Spleen (tissue), 11 donors: ENCODE results near the gene SCUBE1. TPM values are rescaled to one million over a fixed set of nuclear protein-coding genes. Genes with fewer than 3 reads are reported as not detected.

ENCODE experiments used
- DNase-seq: peaks from one replicate; pipeline ENCODE4 v3.0.0-alpha.2; 2020
- H3K27ac ChIP-seq, 8 donors: fragments of 200-600 bp; sonication (generic) in 7 of 8; 1 replicate in 4 of 8; 2 replicates in 4 of 8; pipeline versions ENCODE4 v1.5.0 to v1.8.0; 2016 to 2021; ENCODE audit warnings: inconsistent platforms in 4 of 8, mild to moderate bottlenecking in 4 of 8, moderate library complexity in 1 of 8
- H3K27me3 ChIP-seq, 7 donors: fragments of 200-600 bp; sonication (generic) in 6 of 7; replicated peaks in 1 of 7; 1 replicate in 4 of 7; 2 replicates in 3 of 7; pipeline versions ENCODE4 v1.5.0 to v1.8.0; 2016 to 2021; ENCODE audit warnings: inconsistent platforms in 3 of 7, mild to moderate bottlenecking in 1 of 7
- H3K36me3 ChIP-seq, 6 donors: fragments of 200-600 bp; sonication (generic) in 5 of 6; 1 replicate in 4 of 6; 2 replicates in 2 of 6; pipeline versions ENCODE4 v1.5.0 to v1.8.0; 2016 to 2021; ENCODE audit warnings: inconsistent platforms in 2 of 6
- H3K4me1 ChIP-seq, 6 donors: fragments of 200-600 bp; sonication (generic) in 5 of 6; 1 replicate in 3 of 6; 2 replicates in 3 of 6; pipeline versions ENCODE4 v1.5.0 to v1.8.0; 2016 to 2021; ENCODE audit warnings: inconsistent platforms in 3 of 6
- H3K4me3 ChIP-seq, 8 donors: fragments of 200-600 bp; sonication (generic) in 7 of 8; 1 replicate in 4 of 8; 2 replicates in 4 of 8; pipeline versions ENCODE4 v1.5.0 to v1.8.0; 2016 to 2021; ENCODE audit warnings: inconsistent platforms in 4 of 8, mild to moderate bottlenecking in 4 of 8, moderate library complexity in 2 of 8
- H3K9me3 ChIP-seq, 8 donors: fragments of 200-600 bp; sonication (generic) in 7 of 8; 1 replicate in 4 of 8; 2 replicates in 4 of 8; pipeline versions ENCODE4 v1.5.0 to v1.8.0; 2016 to 2021; ENCODE audit warnings: inconsistent platforms in 4 of 8
- CTCF ChIP-seq, 11 experiments: fragments of 200-600 bp in 7 of 11; fragments of 450-650 bp in 4 of 11; sonication (generic) in 4 of 11; IDR thresholded peaks in 8 of 11; conservative IDR thresholded peaks in 3 of 11; 1 replicate in 7 of 11; 2 replicates in 4 of 11; pipeline versions ENCODE4 v1.4.0 to v1.8.0; 2016 to 2021; ENCODE audit warnings: antibody characterized with exemption in 11 of 11, inconsistent platforms in 4 of 11, mild to moderate bottlenecking in 1 of 11
- POLR2A ChIP-seq, 3 donors: fragments of 450-650 bp; IDR thresholded peaks; one replicate each; pipeline ENCODE4 v1.5.1; 2017; ENCODE audit warnings: antibody characterized with exemption in 3 of 3, mild to moderate bottlenecking in 1 of 3
- POLR2AphosphoS5 ChIP-seq, 3 donors: sonication (generic); formaldehyde crosslinking; IDR thresholded peaks; one replicate each; pipeline ENCODE4 v1.5.1; 2017; ENCODE audit warnings: antibody characterized with exemption in 3 of 3
- WGBS, 5 donors: extraction: QIAGEN DNeasy Blood & Tissue Kit in 3 of 5; methylation state at CpG; one replicate each; pipeline versions ENCODE4 v1.1.5 to v1.1.7; 2013 to 2018; 5-methylcytosine and 5-hydroxymethylcytosine counted together
- intact Hi-C: fragments of 100-400 bp; cut with DNase I; formaldehyde crosslinking; loops from one replicate; pipeline ENCODE4 v1.15.0; 2023; ENCODE audit warnings: low total_unique reads
- polyA plus RNA-seq, 3 donors: library from polyadenylated mRNA; stranded (reverse); fragments of 200-250 nt; gene quantifications; one replicate each; pipeline ENCODE4 v1.2.1, GENCODE V29; 2013
- total RNA-seq, 7 donors: library from RNA; depleted of rRNA in 3 of 7; stranded (reverse); fragments of >200 nt in 3 of 7; fragmentation: NEBNext Ultra II Directional in 4 of 7; extraction: Animal tissue kit (Norgen Biotek cat#: 25700) in 4 of 7; gene quantifications; one replicate each; pipeline versions ENCODE4 v1.1.0 to v1.2.1, GENCODE V29; 2016 to 2021
- donor health status: healthy with polysubstance abuse.
- donor health status: DM: no; HTN: no; CAD: no; lungs with moderate emphysema.
- donor health status: DM: no; HTN: no; CAD: no.
- donor health status: Bipolar disorder and iron deficiency.
- donor health status: healthy.
- donor health status: DM: no; HTN: no; CAD: no.
- donor health status: DM: yes; HTN: yes; CAD: no.

SCUBE1 gene
- total and polyA plus RNA-seq, 10 donors: 0.46 to 43.5 (median 15.9) TPM

GRCh38 chr22:43154887-43155536 lies 188.2 kb downstream of the SCUBE1 start:
- peak overlapping the region in 5 of 8 donors; percentile 31 to 96 (median 73) for H3K27ac ChIP-seq
- intact Hi-C loops: no loop called here
- H3K4me3 ChIP-seq: peak overlapping the region in 1 of 8 donors; percentile 42

GRCh38 chr22:43153899-43154298 lies 189.3 kb downstream of the SCUBE1 start:
- TF ChIP-seq CTCF (IDR thresholded peaks at IDR 0.05 in 8 of 11, conservative IDR thresholded peaks at IDR 0.05 in 3 of 11) (no peak), POLR2AphosphoS5 (IDR thresholded peaks at IDR 0.05) (no peak)
- Histone ChIP-seq H3K27me3 (peaks cover 0 to 10% (median 0%) of the 10 kb centered on the region in 7 donors), H3K9me3 (no peaks in the 10 kb centered on the region), H3K4me1 (peaks cover 12 to 93% (median 61%) of the 10 kb centered on the region in 6 donors), H3K4me3 (peak overlapping the region in 2 of 8 donors; percentile 10 to 32), H3K36me3 (peaks cover 0 to 21% (median 0%) of the 10 kb centered on the region in 6 donors), H3K27ac (peak overlapping the region in 5 of 8 donors; percentile 6 to 96 (median 73))
- no peak for DNase-seq
- 49 to 63% (median 50%) methylated on average over 9 of the region's 9 CpGs for WGBS, 5 donors
- intact Hi-C loops: no loop called here

More at GRCh38 chr22:43154887-43155536, 188.2 kb downstream of the SCUBE1 start:
- peaks cover 0 to 10% (median 0%) of the 10 kb centered on the region in 7 donors for H3K27me3 ChIP-seq
- no peaks in the 10 kb centered on the region for H3K9me3 ChIP-seq
- DNase-seq: peak; percentile 90
- peaks cover 0 to 32% (median 0%) of the 10 kb centered on the region in 6 donors for H3K36me3 ChIP-seq
- peaks cover 12 to 97% (median 64%) of the 10 kb centered on the region in 6 donors for H3K4me1 ChIP-seq
- WGBS, 5 donors: 66 to 89% (median 79%) methylated on average over 20 to 27 of the region's 27 CpGs
- TF ChIP-seq POLR2AphosphoS5 (IDR thresholded peaks at IDR 0.05) (peak in 1 of 3 donors; percentile 53), CTCF (IDR thresholded peaks at IDR 0.05 in 8 of 11, conservative IDR thresholded peaks at IDR 0.05 in 3 of 11) (no peak)

- Histone ChIP-seq H3K4me1 (peaks cover 12 to 94% (median 68%) of the 10 kb centered on the region in 6 donors), H3K27me3 (peaks cover 0 to 10% (median 0%) of the 10 kb centered on the region in 7 donors), H3K36me3 (peaks cover 0 to 18% (median 0%) of the 10 kb centered on the region in 6 donors), H3K4me3 (peak overlapping the region; percentile 71 to 98 (median 92)), H3K27ac (peak overlapping the region; percentile 65 to 96 (median 93)), H3K9me3 (no peaks in the 10 kb centered on the region)
- intact Hi-C loops: no loop called here
- WGBS, 5 donors: 3 to 12% (median 9%) methylated on average over 11 to 22 of the region's 22 CpGs
- DNase-seq: peak; percentile 96
- TF ChIP-seq POLR2A (IDR thresholded peaks at IDR 0.05) (no peak), POLR2AphosphoS5 (IDR thresholded peaks at IDR 0.05) (peak; percentile 59 to 85 (median 83))
These were observed 190.7 kb downstream of the SCUBE1 start for GRCh38 chr22:43152357-43153071.

- no peaks in the 10 kb centered on the region for H3K9me3 ChIP-seq
- H3K27me3 ChIP-seq: peaks cover 0 to 10% (median 0%) of the 10 kb centered on the region in 7 donors
- H3K27ac ChIP-seq: peak overlapping the region; percentile 65 to 96 (median 93)
- no peak for DNase-seq
- intact Hi-C loops: no loop called here
- WGBS, 5 donors: 1 to 8% (median 7%) methylated on average over 13 to 18 of the region's 18 CpGs
- TF ChIP-seq CTCF (IDR thresholded peaks at IDR 0.05 in 8 of 11, conservative IDR thresholded peaks at IDR 0.05 in 3 of 11) (no peak), POLR2AphosphoS5 (IDR thresholded peaks at IDR 0.05) (no peak), POLR2A (IDR thresholded peaks at IDR 0.05) (no peak)
- H3K36me3 ChIP-seq: peaks cover 0 to 18% (median 0%) of the 10 kb centered on the region in 6 donors
- peak overlapping the region; percentile 71 to 98 (median 92) for H3K4me3 ChIP-seq
- peaks cover 12 to 94% (median 71%) of the 10 kb centered on the region in 6 donors for H3K4me1 ChIP-seq
These were observed 191.2 kb downstream of the SCUBE1 start for GRCh38 chr22:43152003-43152356.
